Ramos (cell line): ENCODE measurements around the gene PRPF4.
"Not testable (repeated sequence)": the region's sequence is repeated elsewhere in the genome, so short reads cannot be mapped to it uniquely, and the experiment has no call there.

ENCODE experiments used
- in situ Hi-C: fragments of 300-500 bp; cut with MboI; formaldehyde crosslinking; loops from one replicate; pipeline ENCODE4 v1.14.3; 2022; ENCODE audit warnings: low sequenced_read_pairs; ENCODE audit not compliant: unreplicated experiment

Gene PRPF4

GRCh38 chr9:113275157-113276131, at the start of gene PRPF4, which contains the start of gene CDC26:
PRPF4 (plus strand) TSS chr9:113275658; CDS start chr9:113275744, 86 bp downstream.
CDC26 (minus strand) TSS chr9:113275572; CDS start chr9:113272507, 3,065 bp downstream.
- in situ Hi-C loops = loop anchor here (10.0 kb wide), 1 partner anchor 309 kb away; no protein-coding TSS in a partner anchor

DNA sequence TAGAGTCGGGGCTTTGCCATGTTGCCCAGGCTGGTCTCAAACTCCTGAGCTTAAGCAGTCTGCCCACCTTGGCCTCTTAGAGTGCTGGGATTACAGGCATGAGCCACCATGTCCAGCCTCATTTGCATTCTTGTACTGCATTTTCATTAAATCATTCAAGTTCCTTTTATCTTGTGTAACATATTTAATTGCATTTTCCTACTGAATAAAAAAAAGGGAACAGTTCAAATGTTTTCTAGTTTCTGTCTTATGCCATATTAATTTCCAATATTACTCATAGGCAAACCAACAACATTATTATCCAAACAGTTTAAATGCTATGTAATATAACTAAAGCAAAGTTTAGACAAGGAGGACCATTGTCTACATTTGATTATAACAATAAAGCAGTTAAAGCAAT, 48.0 kb upstream of the PRPF4 start:
- in situ Hi-C loops = no loop called here

DNA sequence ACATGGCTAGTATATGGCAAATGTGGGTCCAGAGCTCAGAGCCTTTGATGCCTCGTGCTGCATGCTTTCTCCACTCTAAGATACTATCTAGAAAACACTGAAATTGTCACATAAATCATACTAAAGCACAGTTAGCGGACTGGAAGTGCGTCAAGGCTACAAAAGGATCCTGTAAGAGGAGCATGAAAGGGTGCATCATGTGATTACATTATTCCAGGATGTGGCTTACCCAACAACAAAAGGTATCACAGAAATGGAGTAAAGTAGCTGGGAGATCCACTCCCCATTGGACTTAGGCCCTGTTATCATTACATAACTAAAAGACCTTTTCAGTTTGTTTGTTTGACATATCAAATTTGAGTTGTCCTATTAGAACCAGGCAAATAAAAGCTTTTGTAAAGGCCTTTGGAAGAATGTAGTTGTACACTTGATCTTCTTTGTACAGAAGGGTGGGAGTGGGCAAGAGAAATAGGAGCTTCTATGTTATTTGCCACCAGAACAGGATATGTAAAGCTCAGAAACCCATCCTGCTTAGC, 47.3 kb upstream of the PRPF4 start:
- in situ Hi-C loops = no loop called here

GRCh38 chr9:113231701-113232100, 43.8 kb upstream of the PRPF4 start:
- in situ Hi-C loops = no loop called here

GRCh38 chr9:113235701-113236255, 39.7 kb upstream of the PRPF4 start:
- in situ Hi-C loops = not testable (repeated sequence)

DNA sequence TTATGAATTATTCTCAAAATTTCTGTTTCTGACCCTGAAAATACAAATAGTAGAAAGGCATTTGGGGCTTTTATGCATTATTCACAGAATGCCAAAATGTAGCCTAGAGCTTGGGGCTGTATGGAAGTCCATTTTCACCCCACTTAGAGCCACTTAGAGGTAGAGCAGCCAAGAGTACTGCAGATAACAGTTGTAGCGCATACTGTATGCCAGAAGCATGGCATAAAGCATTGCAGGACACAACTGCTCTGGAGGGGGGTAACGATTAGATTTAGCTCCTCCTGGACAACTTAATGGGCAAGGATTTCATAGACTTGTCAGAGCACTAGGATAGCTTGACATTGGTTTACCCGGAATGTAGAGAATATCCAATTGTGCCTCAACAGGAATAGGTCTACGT, 38.4 kb upstream of the PRPF4 start:
- in situ Hi-C loops = no loop called here

GRCh38 chr9:113238202-113238858, 37.1 kb upstream of the PRPF4 start:
- in situ Hi-C loops = no loop called here

DNA sequence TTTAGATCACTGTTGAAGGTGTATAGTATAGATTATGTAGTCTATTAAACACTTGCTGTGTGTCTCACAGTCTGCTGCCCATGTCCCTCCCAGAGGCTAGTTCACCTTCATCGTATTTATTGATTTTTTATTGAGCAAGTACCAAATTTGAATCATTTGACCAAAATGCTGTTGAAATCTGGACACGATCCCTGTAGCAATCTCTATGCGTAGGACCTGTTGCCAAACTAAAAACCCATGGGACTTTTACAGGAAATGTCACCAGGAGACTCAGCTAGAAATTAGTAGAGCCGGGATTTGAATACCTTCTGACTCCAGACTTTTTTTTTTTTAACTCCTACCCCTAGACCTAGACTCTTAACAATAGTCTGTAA, 36.6 kb upstream of the PRPF4 start:
- in situ Hi-C loops = no loop called here

DNA sequence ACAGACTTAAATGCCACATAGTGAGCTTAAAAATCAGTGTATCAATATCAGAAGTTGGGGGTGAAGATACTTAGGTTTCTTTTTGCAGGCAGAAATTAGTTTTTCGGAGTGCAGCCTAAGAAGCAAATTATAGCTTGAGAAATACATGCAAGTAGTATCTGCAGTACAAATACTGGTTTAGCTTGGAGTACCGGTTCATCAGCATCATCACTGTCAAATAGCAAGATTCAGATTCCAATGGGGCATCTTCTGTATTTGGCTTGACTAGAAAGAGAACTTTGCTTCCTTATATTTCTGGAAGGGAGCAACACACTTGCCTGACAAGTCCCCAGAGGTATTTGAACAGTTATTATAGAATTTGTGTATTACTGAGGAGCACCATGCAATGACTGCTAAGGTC, 34.3 kb upstream of the PRPF4 start:
- in situ Hi-C loops = no loop called here

- in situ Hi-C loops = no loop called here
Observed at GRCh38 chr9:113244556-113244955, 30.9 kb upstream of the PRPF4 start.

GRCh38 chr9:113245894-113246293, 29.6 kb upstream of the PRPF4 start:
- in situ Hi-C loops = no loop called here

GRCh38 chr9:113246928-113247327, 28.5 kb upstream of the PRPF4 start:
- in situ Hi-C loops = no loop called here

DNA sequence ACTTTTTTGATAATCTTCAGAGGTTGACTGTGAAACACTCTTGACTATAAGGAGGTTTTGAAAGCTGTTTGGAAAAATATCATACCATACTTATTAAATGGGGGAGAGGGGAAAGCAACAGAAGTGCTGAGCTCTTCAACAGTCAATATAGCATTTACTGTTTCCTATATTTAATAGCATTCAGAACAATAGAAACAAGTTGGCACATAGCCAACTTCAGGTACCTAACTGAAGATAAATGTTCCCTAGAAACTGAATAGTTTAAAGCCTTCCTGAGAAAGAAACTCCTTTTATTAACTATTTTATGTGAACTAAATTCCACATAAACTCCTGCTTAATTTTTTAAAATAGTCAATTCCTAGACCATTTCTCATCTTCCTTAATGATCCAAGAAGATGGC, 27.8 kb upstream of the PRPF4 start:
- in situ Hi-C loops = no loop called here

- in situ Hi-C loops = not testable (repeated sequence)
Observed at GRCh38 chr9:113249661-113250060, 25.8 kb upstream of the PRPF4 start.

DNA sequence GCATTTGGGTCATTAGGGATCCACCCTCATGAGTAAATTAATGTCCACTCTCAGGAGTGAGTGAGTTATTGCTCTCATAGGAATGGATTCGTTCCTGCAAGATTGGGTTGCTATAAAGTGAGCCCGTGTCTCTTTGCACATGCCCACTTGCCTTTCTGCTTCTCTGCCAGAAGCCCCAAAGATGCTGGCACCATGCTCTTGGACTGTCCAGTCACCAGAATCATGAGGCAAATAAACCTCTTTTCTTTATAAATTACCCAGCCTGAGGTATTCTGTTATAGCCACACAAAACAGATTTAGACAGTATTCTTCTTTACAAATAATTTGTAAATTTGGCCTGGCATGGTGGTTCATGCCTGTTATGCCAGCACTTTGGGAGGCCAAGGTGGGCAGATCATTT, 24.7 kb upstream of the PRPF4 start:
- in situ Hi-C loops = no loop called here

DNA sequence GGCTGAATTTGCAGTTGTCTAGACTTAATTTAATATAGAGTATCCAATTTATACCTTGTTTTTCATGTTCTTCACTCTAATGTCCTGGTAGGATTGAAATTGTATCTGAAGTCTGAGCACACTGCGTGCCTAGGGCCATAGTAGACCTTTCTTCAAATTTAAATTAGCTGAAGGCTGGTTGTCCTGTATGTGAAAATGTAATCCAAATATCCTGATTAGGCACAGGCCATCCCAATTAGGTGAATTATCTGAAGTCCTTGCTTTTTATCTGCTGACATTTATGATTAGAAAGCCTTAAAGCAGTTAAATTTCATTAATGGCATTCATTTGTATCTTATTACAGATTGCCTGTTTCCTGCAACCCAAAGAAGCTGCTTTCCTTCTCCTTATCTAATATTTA, 20.5 kb upstream of the PRPF4 start:
- in situ Hi-C loops = no loop called here

GRCh38 chr9:113255438-113255837, 20.0 kb upstream of the PRPF4 start:
- in situ Hi-C loops = no loop called here

DNA sequence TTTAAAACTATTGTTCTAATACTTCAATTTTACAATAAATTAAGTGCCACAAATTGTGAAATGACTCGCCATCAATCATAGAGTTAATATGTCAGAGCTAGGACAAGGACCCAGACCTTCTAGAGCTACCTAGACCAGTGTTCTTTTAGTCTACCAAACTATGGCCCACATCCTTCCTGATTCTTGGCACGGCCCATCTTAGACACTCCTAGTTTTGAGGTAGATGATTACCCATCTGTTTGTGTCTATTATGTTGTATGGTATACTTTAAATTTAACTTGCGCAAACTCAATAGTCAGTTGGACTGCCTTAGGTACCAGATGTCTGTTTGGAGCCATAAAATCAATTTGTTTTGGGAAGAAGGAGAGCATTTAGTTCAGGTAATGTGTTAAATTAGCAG, 17.6 kb upstream of the PRPF4 start:
- in situ Hi-C loops = no loop called here

DNA sequence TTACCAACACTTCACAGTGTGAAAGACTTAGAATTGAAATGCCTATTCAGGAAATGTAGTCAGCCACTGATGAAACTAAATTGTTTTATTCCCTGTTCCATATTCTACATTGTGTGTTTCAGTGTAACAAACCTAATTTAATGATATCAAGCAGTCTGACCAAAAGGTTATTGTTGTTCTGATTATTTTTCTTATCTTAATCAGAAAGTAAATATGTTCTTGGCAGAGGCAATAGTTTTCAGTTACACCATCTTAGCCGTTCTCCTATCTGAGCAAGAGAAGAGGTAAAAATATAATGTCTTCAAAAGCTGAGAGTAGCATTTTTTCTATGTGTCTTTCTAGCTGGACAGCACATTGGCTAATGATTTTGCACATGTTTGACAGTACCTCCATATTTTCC, 17.2 kb upstream of the PRPF4 start:
- in situ Hi-C loops = no loop called here

DNA sequence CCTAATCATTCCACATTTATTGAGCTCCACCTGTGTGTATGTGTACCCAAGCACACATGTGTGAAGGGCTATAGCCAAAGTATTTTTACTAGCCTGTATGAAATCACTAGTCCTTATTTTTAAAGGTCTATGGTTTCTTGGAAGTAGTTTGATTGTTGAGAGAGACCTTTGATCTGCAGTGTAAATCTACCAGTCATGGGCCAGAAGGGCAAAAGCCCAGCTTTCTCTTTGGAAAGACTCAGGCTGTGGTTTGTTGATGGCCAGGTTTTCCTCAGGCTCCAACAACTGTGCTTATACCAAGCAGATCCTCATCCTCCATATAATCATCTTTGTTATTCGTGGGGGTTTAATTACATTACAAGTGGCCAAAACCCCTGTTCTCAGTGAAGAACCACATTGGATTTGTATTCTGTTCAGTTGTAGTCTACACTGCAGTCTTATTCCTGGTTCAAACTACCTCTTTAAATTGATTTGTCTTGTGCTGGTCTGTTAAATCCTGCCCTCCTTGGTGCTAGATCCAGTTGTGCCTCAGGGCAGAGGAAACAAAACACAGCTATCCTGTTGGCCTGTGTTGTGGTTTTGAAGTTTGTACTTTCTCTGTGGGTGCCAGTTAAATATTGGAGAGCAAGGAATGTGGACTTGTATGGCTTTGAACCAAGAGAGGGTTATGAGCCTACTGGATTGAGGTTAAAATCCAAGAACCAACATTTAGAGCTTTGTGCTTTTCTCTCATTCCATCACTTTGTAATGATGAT, 13.4 kb upstream of the PRPF4 start:
- in situ Hi-C loops = no loop called here
